IPS-11a (cell line): ENCODE data around the gene PIGM.

ENCODE experiments used
- H3K4me3 ChIP-seq: one replicate; pipeline ENCODE4 v1.5.1; 2013; ENCODE audit warnings: low read depth, low read length, control low read depth

The PIGM gene

GRCh38 chr1:160031365-160032164 is at the start of gene PIGM:
PIGM (minus strand) TSS chr1:160031990; CDS start chr1:160031739, 251 bp downstream.
- peak within 1 kb of the TSS; percentile 82 for H3K4me3 ChIP-seq

GRCh38 chr1:160081261-160081936 is 49.6 kb upstream of the PIGM start, which contains the start of gene KCNJ9:
KCNJ9 (plus strand) TSS chr1:160081538; CDS start chr1:160084031, 2,493 bp downstream.
- no peak within 1 kb of the TSS for H3K4me3 ChIP-seq

- no peak overlapping the region for H3K4me3 ChIP-seq
Measured at GRCh38 chr1:160080381-160081100, 48.8 kb upstream of the PIGM start.

- H3K4me3 ChIP-seq, result no peak overlapping the region
Measured at GRCh38 chr1:160079448-160079847, 47.7 kb upstream of the PIGM start.

GRCh38 chr1:160078512-160079195 is 46.9 kb upstream of the PIGM start:
- H3K4me3 ChIP-seq, result no peak overlapping the region

GRCh38 chr1:160077486-160077885 is 45.7 kb upstream of the PIGM start:
- H3K4me3 ChIP-seq, result no peak overlapping the region

GRCh38 chr1:160076295-160076694 is 44.5 kb upstream of the PIGM start:
- no peak overlapping the region for H3K4me3 ChIP-seq

- no peak overlapping the region for H3K4me3 ChIP-seq
Measured at GRCh38 chr1:160075836-160076235, 44.0 kb upstream of the PIGM start.

GRCh38 chr1:160074865-160075264 is 43.1 kb upstream of the PIGM start:
- H3K4me3 ChIP-seq, result no peak overlapping the region

GRCh38 chr1:160071289-160071688 is 39.5 kb upstream of the PIGM start:
- H3K4me3 ChIP-seq, result no peak overlapping the region

GRCh38 chr1:160070243-160071163 is 38.7 kb upstream of the PIGM start:
- H3K4me3 ChIP-seq, result peak overlapping the region; percentile 45

GRCh38 chr1:160069460-160070231 is 37.9 kb upstream of the PIGM start, which contains the start of gene KCNJ10:
KCNJ10 (minus strand) TSS chr1:160070160; CDS start chr1:160042532, 27,628 bp downstream.
- peak within 1 kb of the TSS; percentile 52 for H3K4me3 ChIP-seq

GRCh38 chr1:160068225-160068624 is 36.4 kb upstream of the PIGM start:
- H3K4me3 ChIP-seq, result no peak overlapping the region

GRCh38 chr1:160066829-160067745 is 35.3 kb upstream of the PIGM start:
- H3K4me3 ChIP-seq, result no peak overlapping the region

- H3K4me3 ChIP-seq, result no peak overlapping the region
Measured at GRCh38 chr1:160064746-160065145, 33.0 kb upstream of the PIGM start.

- H3K4me3 ChIP-seq, result no peak overlapping the region
Measured at GRCh38 chr1:160064164-160064563, 32.4 kb upstream of the PIGM start.

GRCh38 chr1:160063176-160063575 is 31.4 kb upstream of the PIGM start:
- H3K4me3 ChIP-seq, result no peak overlapping the region

- no peak overlapping the region for H3K4me3 ChIP-seq
Measured at GRCh38 chr1:160062230-160062532, 30.4 kb upstream of the PIGM start.
